ENCODE measurements around the gene ARRDC2. TPM values are rescaled to one million over a fixed set of nuclear protein-coding genes. Genes with fewer than 3 reads are reported as not detected.
A peak's percentile ranks its signal among the peaks of the same experiment; 100 is the strongest.

The ARRDC2 gene
- total and polyA plus RNA-seq, 2 of the 13 experiments (the other 11 are each of a cell fraction or from before 2014, with no cell fraction given), result 2.1 to 3.4 TPM

DNA sequence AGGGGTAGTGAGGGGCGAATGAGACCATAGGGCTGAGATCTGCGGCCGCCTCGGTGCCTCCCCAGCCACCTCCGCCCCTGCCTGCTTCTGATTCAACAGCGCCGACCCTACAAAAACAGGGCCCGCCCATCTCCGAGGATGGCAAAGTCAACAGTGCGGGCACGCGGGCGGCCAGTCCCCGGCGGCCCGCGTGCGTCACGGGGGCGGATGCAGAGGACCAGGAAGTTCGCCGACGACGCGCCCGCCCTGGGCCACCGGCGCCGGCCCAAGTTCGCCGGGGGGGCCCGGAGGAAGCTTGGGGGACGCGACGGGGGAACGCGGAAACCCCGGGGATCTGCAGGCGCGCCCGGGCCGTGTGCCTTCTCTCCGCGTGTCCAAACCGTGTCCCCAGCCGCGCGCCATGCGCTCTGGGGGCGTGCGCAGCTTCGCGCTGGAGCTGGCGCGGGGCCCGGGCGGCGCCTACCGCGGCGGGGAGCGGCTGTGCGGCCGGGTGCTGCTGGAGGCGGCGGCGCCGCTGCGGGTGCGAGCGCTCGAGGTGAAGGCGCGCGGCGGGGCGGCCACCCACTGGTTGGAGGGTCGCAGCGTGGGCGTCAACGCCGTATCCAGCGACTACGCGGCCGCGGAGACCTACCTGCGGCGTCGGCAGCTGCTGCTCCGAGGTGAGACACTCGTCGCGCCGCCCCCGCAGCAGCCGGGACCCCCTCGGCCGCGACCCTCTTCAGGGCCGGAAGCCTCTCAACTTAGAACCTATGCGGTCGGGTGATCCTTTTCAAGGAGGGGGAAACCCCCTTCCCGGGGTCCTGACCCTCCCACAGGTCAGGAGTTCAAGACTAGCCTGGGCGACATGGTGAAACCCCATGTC, 6.8 kb upstream of the ARRDC2 start (continued):
- TF ChIP-seq ZNF766 (CRISPR knock-in tag; IDR thresholded peaks at IDR 0.05; ENCODE audit: borderline replicate concordance) (peak; percentile 81; the same call in 1 of the 2 replicates), HNRNPL (IDR thresholded peaks at IDR 0.05; ENCODE audit: low read depth, low read length) (peak; percentile 67; the same call in 1 of the 2 replicates), MAX (IDR thresholded peaks at IDR 0.05) (peak; percentile 89), MTF1 (CRISPR knock-in tag; IDR thresholded peaks at IDR 0.05) (peak; percentile 67; the same call in 1 of the 2 replicates), KDM2A (CRISPR knock-in tag; IDR thresholded peaks at IDR 0.05; ENCODE audit: borderline replicate concordance, low read depth) (0 out of 2 replicates have a peak, but pooled peaks have one; percentile 33), TEAD2 (CRISPR knock-in tag; IDR thresholded peaks at IDR 0.05) (no peak), JUND (CRISPR knock-in tag; IDR thresholded peaks at IDR 0.05) (no peak), ZC3H4 (CRISPR knock-in tag; IDR thresholded peaks at IDR 0.05; ENCODE audit: borderline replicate concordance) (no peak), ZNF329 (CRISPR knock-in tag; IDR thresholded peaks at IDR 0.05; ENCODE audit: low read depth) (no peak), HIVEP1 (CRISPR knock-in tag; IDR thresholded peaks at IDR 0.05) (no peak; the same call in 1 of the 2 replicates), SIN3A (IDR thresholded peaks at IDR 0.05; ENCODE audit: borderline replicate concordance, low read depth, low read length) (peak; percentile 80; the same call in 1 of the 2 replicates), ZNF883 (CRISPR knock-in tag; IDR thresholded peaks at IDR 0.05; ENCODE audit: not compliant biosample characterization) (peak; percentile 87), CREM (IDR thresholded peaks at IDR 0.05) (no peak), CREM (CRISPR knock-in tag; IDR thresholded peaks at IDR 0.05) (no peak), ZNF678 (CRISPR knock-in tag; IDR thresholded peaks at IDR 0.05) (no peak), STAT5B (CRISPR knock-in tag; IDR thresholded peaks at IDR 0.05) (no peak), ZSCAN9 (CRISPR knock-in tag; IDR thresholded peaks at IDR 0.05; ENCODE audit: borderline replicate concordance) (peak; percentile 65; the same call in 1 of the 2 replicates), THAP11 (CRISPR knock-in tag; IDR thresholded peaks at IDR 0.05) (peak; percentile 69), REST (IDR thresholded peaks at IDR 0.05; ENCODE audit: borderline replicate concordance in 1 of 2, low read depth in 1 of 2, low read length in 2 of 2) (no peak), GABPB1 (CRISPR knock-in tag; IDR thresholded peaks at IDR 0.05) (peak; percentile 85; the same call in 1 of the 2 replicates)
- TF ChIP-seq, protein P1, sequence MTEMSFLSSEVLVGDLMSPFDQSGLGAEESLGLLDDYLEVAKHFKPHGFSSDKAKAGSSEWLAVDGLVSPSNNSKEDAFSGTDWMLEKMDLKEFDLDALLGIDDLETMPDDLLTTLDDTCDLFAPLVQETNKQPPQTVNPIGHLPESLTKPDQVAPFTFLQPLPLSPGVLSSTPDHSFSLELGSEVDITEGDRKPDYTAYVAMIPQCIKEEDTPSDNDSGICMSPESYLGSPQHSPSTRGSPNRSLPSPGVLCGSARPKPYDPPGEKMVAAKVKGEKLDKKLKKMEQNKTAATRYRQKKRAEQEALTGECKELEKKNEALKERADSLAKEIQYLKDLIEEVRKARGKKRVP (CRISPR knock-in tag; IDR thresholded peaks at IDR 0.05), result no peak
- TF ChIP-seq, protein P2, sequence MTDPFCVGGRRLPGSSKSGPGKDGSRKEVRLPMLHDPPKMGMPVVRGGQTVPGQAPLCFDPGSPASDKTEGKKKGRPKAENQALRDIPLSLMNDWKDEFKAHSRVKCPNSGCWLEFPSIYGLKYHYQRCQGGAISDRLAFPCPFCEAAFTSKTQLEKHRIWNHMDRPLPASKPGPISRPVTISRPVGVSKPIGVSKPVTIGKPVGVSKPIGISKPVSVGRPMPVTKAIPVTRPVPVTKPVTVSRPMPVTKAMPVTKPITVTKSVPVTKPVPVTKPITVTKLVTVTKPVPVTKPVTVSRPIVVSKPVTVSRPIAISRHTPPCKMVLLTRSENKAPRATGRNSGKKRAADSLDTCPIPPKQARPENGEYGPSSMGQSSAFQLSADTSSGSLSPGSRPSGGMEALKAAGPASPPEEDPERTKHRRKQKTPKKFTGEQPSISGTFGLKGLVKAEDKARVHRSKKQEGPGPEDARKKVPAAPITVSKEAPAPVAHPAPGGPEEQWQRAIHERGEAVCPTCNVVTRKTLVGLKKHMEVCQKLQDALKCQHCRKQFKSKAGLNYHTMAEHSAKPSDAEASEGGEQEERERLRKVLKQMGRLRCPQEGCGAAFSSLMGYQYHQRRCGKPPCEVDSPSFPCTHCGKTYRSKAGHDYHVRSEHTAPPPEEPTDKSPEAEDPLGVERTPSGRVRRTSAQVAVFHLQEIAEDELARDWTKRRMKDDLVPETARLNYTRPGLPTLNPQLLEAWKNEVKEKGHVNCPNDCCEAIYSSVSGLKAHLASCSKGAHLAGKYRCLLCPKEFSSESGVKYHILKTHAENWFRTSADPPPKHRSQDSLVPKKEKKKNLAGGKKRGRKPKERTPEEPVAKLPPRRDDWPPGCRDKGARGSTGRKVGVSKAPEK (CRISPR knock-in tag; IDR thresholded peaks at IDR 0.05; ENCODE audit: borderline replicate concordance), result no peak
